ENCODE data around the gene GNAT3.

GRCh38 chr7:80464211-80464610 lies 47.7 kb downstream of the GNAT3 start:
- no peak for TF ChIP-seq EZH2 (IDR thresholded peaks at IDR 0.05)
- TF ChIP-seq CTCF (IDR thresholded peaks at IDR 0.05 in 2 of 3, conservative IDR thresholded peaks at IDR 0.05 in 1 of 3; ENCODE audit: borderline replicate concordance in 1 of 3, insufficient read depth in 1 of 3, low read depth in 2 of 3, low read length in 2 of 3): no peak
- no peak for TF ChIP-seq POLR2AphosphoS5 (IDR thresholded peaks at IDR 0.05; ENCODE audit: low read depth, low read length)
- no peak for TF ChIP-seq EZH2phosphoT487 (IDR thresholded peaks at IDR 0.05; ENCODE audit: borderline replicate concordance)
- no peak for TF ChIP-seq RAD21 (IDR thresholded peaks at IDR 0.05; ENCODE audit: low read depth)

Data from HCT116 (cell line).